PC-9 (cell line): ENCODE results near the gene DLG2. TPM values are rescaled to one million over a fixed set of nuclear protein-coding genes. Genes with fewer than 3 reads are reported as not detected.

Experiments used
- BruUV-seq: library from RNA; stranded (reverse); fragments of 400-500 nt; replicated peaks from 2 replicates; lab custom pipeline; 2021; lab: Mats Ljungman, UMichigan
- CTCF ChIA-PET: fragments of 300-600 bp; sonication (Branson Sonifier 250); formaldehyde crosslinking; loops from one replicate; lab custom pipeline; 2022; ENCODE audit warnings: antibody characterized with exemption; lab: Charles Lee
- POLR2A ChIA-PET: fragments of 300-600 bp; sonication (Branson Sonifier 250); formaldehyde crosslinking; loops from one replicate; lab custom pipeline; 2022; ENCODE audit warnings: antibody characterized with exemption; ENCODE audit not compliant: unreplicated experiment; lab: Charles Lee
- DNase-seq, 2 experiments: peaks; one replicate each; pipeline versions ENCODE4 v3.0.0 to v3.0.0-alpha.2; 2015 to 2022; ENCODE audit warnings: mixed read lengths in 1 of 2
- H2AFZ ChIP-seq: fragments of 200-600 bp; sonication (generic); 2 replicates; pipeline ENCODE4 v1.8.1; 2017; ENCODE audit warnings: antibody characterized with exemption
- H3F3A ChIP-seq: fragments of 200-600 bp; sonication (generic); 2 replicates; pipeline ENCODE4 v1.8.1; 2017; ENCODE audit warnings: antibody characterized with exemption, mild to moderate bottlenecking, low read depth; ENCODE audit not compliant: insufficient read depth
- H3K27ac ChIP-seq: fragments of 200-600 bp; sonication (generic); 2 replicates; pipeline ENCODE4 v1.6.1; 2016; ENCODE audit warnings: mixed run types
- H3K27me3 ChIP-seq: fragments of 200-600 bp; sonication (generic); 2 replicates; pipeline ENCODE4 v1.6.1; 2016; ENCODE audit warnings: low read depth, mixed run types; ENCODE audit not compliant: insufficient read depth
- H3K36me3 ChIP-seq: fragments of 200-600 bp; sonication (generic); 2 replicates; pipeline ENCODE4 v1.6.1; 2016; ENCODE audit warnings: low read depth, mixed run types
- H3K4me1 ChIP-seq: fragments of 200-600 bp; sonication (generic); replicated peaks from 2 replicates; pipeline ENCODE4 v1.6.1; 2016; ENCODE audit warnings: mixed run types; ENCODE audit not compliant: insufficient read depth
- H3K4me2 ChIP-seq: fragments of 200-600 bp; sonication (generic); 2 replicates; pipeline ENCODE4 v1.6.1; 2017; ENCODE audit warnings: mixed run types
- H3K4me3 ChIP-seq: fragments of 200-600 bp; sonication (generic); 2 replicates; pipeline ENCODE4 v1.6.1; 2016; ENCODE audit warnings: mixed run types
- H3K79me2 ChIP-seq: fragments of 200-600 bp; sonication (generic); 2 replicates; pipeline ENCODE4 v1.6.1; 2017; ENCODE audit warnings: low read depth, mixed run types
- H3K9me2 ChIP-seq: fragments of 200-600 bp; sonication (generic); 2 replicates; pipeline ENCODE4 v1.8.1; 2017; ENCODE audit warnings: mild to moderate bottlenecking; ENCODE audit not compliant: insufficient read depth
- H3K9me3 ChIP-seq: fragments of 200-600 bp; sonication (generic); 2 replicates; pipeline ENCODE4 v1.8.1; 2016; ENCODE audit warnings: low read depth; ENCODE audit not compliant: insufficient read depth
- H4K20me1 ChIP-seq: fragments of 200-600 bp; sonication (generic); 2 replicates; pipeline ENCODE4 v1.8.1; 2017; ENCODE audit not compliant: insufficient read depth
- EZH2 ChIP-seq: fragments of 200-600 bp; sonication (generic); IDR thresholded peaks from 2 replicates; pipeline ENCODE4 v1.8.0; 2017; ENCODE audit warnings: antibody characterized with exemption, low read depth
- intact Hi-C: fragments of 100-400 bp; cut with micrococcal nuclease; formaldehyde crosslinking; loops from one replicate; pipeline ENCODE4 v1.10.0; 2022; ENCODE audit not compliant: unreplicated experiment
- total RNA-seq: library from RNA; stranded (reverse); gene quantifications from 2 replicates; pipeline ENCODE4 v1.2.3, GENCODE V29; 2021
- TF ChIP-seq, protein P1 (sequence below): fragments of 200-600 bp; sonication (generic); conservative IDR thresholded peaks from 2 replicates; pipeline ENCODE4 v1.6.1; 2017; ENCODE audit warnings: mixed run types, antibody characterized with exemption, mild to moderate bottlenecking, moderate library complexity

The DLG2 gene
- total RNA-seq, 1 experiment from 2014 or later = 6.4 TPM

DNA sequence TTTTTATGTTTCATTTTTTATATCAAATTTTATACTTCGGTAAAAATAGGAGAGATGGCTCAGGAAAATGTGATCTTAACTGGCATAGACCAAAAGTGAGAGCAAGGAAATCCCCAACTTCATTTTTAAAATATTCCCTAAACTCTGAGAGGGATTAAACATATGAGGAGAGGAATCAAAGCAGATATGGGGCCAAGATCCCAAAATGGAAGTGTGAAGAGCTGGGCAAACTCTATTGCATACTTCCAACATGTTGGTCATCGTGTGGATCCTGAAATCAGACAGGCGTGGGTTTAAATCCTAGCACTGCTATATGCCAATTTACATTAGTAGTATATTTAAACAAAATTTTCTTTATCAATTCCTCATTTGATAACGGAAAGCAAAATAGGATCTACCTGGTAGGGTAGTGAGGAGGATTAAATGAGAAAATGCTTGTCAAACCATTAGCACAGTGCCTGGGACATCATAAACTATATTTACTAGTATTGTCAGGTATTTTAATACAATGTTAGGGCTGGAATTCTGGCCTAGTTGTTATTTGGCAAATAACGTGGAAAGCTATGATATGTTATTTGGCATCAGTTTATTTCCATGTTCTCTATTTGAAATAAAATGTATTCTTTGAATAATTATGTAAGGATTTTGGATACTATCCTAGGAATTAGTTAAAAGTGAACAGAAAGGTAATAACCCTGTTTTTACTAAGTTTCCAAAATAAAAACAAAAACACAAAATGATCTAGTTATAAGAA, 1948.1 kb downstream of the DLG2 start:
- BruUV-seq = no TSS peak
- DNase-seq = no peak
- POLR2A ChIA-PET = no interaction called here
- H3K4me1 ChIP-seq = no peaks in the 10 kb centered on the region
- H3K27ac ChIP-seq = no peak overlapping the region
- no peaks in the 10 kb centered on the region for H3K9me2 ChIP-seq
- no peaks in the 10 kb centered on the region for H3K36me3 ChIP-seq
- peaks cover 16% of the 10 kb centered on the region; the same call in 1 of the 2 replicates for H3K27me3 ChIP-seq
- no peak overlapping the region for H3K4me2 ChIP-seq
- CTCF ChIA-PET = no interaction called here
- intact Hi-C loops = loop anchor here (5.0 kb wide), 1 partner anchor 392 kb away; the partner anchor contains the start of gene CCDC90B
- no peaks in the 10 kb centered on the region for H3K9me3 ChIP-seq
- no peaks in the 10 kb centered on the region for H4K20me1 ChIP-seq
- no peak for TF ChIP-seq EZH2
- TF ChIP-seq, protein P1, sequence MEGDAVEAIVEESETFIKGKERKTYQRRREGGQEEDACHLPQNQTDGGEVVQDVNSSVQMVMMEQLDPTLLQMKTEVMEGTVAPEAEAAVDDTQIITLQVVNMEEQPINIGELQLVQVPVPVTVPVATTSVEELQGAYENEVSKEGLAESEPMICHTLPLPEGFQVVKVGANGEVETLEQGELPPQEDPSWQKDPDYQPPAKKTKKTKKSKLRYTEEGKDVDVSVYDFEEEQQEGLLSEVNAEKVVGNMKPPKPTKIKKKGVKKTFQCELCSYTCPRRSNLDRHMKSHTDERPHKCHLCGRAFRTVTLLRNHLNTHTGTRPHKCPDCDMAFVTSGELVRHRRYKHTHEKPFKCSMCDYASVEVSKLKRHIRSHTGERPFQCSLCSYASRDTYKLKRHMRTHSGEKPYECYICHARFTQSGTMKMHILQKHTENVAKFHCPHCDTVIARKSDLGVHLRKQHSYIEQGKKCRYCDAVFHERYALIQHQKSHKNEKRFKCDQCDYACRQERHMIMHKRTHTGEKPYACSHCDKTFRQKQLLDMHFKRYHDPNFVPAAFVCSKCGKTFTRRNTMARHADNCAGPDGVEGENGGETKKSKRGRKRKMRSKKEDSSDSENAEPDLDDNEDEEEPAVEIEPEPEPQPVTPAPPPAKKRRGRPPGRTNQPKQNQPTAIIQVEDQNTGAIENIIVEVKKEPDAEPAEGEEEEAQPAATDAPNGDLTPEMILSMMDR = no peak
- no peak overlapping the region for H3K4me3 ChIP-seq
- no peak overlapping the region for H2AFZ ChIP-seq
- no peaks in the 10 kb centered on the region for H3F3A ChIP-seq
- no peaks in the 10 kb centered on the region for H3K79me2 ChIP-seq

DNA sequence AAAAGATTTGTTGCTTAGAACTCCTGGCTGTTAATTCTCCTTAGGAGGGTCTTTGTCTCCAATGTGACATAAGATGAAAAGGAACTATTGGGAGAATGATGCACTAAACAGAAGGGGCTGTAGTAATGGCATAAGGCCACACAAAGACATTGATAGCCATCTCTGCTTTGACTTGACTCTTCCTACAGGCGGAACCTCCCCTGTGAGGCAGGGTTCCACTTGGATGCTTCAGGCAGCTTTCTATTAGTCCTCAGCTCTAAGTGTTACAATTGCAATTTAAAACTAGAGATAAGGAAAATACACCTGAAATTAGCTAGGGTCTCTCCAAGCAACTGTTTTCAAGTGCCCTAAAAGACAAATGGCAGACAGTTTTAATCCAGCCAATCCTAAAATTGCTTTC, 1949.4 kb downstream of the DLG2 start:
- Histone ChIP-seq H3K4me1 (no peaks in the 10 kb centered on the region), H3K9me2 (no peaks in the 10 kb centered on the region), H3F3A (no peaks in the 10 kb centered on the region), H3K9me3 (no peaks in the 10 kb centered on the region), H3K27me3 (peaks cover 16% of the 10 kb centered on the region; the same call in 1 of the 2 replicates), H3K27ac (no peak overlapping the region), H3K4me3 (no peak overlapping the region), H3K36me3 (no peaks in the 10 kb centered on the region), H4K20me1 (no peaks in the 10 kb centered on the region), H3K4me2 (no peak overlapping the region), H3K79me2 (no peaks in the 10 kb centered on the region), H2AFZ (no peak overlapping the region)
- no peak for TF ChIP-seq EZH2
- TF ChIP-seq, protein P1 = no peak
- ChIA-PET POLR2A (no interaction called here), CTCF (interaction anchor here (0.6 kb wide), 1 partner anchor 538 kb away, joined by 4 read pairs; no protein-coding TSS in a partner anchor)
- intact Hi-C loops = loop anchor here (5.0 kb wide), 1 partner anchor 390 kb away; the partner anchor contains the start of gene CCDC90B
- DNase-seq = no peak
- no TSS peak for BruUV-seq

DNA sequence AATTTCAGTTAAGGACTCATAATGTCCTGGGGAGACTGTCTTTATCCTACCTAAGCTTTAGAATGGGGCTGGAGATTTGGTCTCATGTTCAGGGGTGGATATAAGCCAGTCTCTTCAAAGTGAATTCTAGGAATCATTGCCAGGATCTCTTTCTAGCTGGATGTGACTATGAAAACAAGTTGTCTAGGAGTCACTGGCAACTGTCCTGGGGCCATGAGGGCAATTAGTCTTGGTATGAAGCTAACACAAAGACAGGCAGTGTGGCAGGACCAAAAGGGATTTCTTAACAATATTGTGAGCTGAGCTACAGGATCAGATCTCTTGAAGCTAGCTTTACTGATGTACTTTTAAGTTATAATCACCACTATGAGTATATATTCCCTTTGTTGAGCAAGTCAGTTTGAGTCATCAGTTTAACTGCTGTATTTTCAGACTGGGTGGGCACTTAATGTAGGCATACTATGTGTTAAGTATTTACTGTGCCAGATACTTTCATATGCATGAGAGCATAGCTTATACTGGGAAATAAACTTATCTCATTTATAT, 1951.0 kb downstream of the DLG2 start:
- H3K4me1 ChIP-seq = no peaks in the 10 kb centered on the region
- no peak overlapping the region for H3K4me3 ChIP-seq
- ChIA-PET POLR2A (no interaction called here), CTCF (no interaction called here)
- no peak for TF ChIP-seq EZH2
- TF ChIP-seq, protein P1 = no peak
- H2AFZ ChIP-seq = no peak overlapping the region
- no peak overlapping the region for H3K27ac ChIP-seq
- no peak overlapping the region for H3K4me2 ChIP-seq
- no peaks in the 10 kb centered on the region for H3F3A ChIP-seq
- H4K20me1 ChIP-seq = no peaks in the 10 kb centered on the region
- intact Hi-C loops = loop anchor here (5.0 kb wide), 1 partner anchor 389 kb away; the partner anchor contains the start of gene CCDC90B
- peaks cover 11% of the 10 kb centered on the region; the same call in 1 of the 2 replicates for H3K27me3 ChIP-seq
- no TSS peak for BruUV-seq
- H3K79me2 ChIP-seq = no peaks in the 10 kb centered on the region
- no peaks in the 10 kb centered on the region for H3K36me3 ChIP-seq
- no peaks in the 10 kb centered on the region for H3K9me2 ChIP-seq
- no peaks in the 10 kb centered on the region for H3K9me3 ChIP-seq
- DNase-seq = no peak
